Measurements from ENCODE around the gene POLR1G.
"Not testable (repeated sequence)": the region's sequence is repeated elsewhere in the genome, so short reads cannot be mapped to it uniquely, and the experiment has no call there.

The POLR1G gene

DNA sequence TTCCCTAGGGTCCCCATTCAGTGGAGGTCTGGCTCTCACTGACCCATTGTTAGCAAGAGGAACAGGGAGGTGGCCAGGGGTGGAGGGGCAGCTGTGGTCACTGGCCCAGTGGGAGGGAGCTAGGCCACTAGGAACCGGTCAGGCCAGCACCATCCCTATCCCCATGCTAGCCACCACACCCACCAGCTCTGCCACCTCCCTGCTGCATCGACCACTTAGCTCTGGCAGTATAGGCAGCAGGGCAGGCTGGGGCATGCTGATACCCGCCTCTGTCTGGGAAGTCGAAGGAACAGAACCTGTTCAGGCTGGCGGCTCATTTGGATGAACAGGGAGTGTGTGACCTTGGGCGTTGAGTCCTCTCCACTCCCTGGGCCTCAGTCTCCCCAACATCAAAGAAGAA, 6.3 kb upstream of the POLR1G start:
- DNase-seq (ENCODE audit: low read depth in 2 of 2), result no peak

DNA sequence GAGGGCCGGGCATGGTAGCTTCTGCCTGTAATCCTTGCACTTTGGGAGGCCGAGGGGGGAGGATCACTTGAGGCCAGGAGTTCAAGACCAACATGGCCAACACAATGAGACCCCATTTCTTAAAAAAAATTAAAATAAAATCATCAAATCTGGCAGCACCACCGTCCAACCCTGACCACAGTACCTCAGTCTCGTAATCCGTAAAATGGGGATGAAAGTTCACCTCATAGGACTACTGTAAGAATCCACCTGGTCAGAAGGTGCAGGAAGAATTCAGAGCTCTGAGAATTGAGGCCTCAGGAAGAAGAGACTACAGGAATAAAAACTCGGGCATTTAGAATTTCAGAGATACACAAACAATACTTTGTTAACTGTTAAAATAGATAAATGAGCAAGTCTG, 4.6 kb upstream of the POLR1G start:
- DNase-seq (ENCODE audit: low read depth in 2 of 2), result no peak

DNA sequence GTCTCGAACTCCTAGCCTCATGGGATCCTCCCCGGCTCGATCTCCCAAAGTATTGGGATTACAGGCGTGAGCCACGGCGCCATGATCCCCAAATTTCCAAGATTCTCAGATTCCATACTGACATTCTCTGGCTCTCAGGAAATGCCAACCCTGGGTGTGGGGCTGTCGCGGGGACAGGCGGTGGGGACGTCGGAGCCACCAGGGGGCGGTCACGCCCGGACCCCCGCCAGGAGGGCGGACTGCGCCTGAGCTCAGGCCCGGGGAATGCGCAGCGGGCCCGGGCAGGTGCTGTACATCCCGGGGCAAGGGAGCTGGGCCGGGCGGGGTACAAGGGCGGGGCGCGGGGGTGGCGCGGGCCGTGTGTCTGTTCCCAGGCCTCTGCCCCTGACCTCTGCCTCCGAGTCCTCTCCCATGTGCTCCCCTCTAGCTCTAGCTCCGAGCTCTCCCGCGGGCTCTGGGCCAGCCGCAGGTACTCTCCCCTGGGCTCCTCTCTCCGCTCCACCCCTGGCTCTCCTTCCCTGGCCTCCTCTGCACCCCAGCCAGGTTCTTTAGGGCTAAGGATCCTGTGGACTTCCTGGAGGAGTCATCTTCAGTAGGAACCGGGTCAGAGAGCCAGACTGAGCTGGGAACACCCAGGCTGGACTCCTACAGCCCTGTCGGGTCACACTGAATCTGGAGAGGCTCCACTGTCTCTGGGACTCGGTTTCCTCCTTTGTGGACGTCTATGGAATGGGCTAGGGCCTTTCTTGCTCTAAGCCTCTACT, 4.0 kb upstream of the POLR1G start:
- no peak for DNase-seq (ENCODE audit: low read depth in 2 of 2)

DNA sequence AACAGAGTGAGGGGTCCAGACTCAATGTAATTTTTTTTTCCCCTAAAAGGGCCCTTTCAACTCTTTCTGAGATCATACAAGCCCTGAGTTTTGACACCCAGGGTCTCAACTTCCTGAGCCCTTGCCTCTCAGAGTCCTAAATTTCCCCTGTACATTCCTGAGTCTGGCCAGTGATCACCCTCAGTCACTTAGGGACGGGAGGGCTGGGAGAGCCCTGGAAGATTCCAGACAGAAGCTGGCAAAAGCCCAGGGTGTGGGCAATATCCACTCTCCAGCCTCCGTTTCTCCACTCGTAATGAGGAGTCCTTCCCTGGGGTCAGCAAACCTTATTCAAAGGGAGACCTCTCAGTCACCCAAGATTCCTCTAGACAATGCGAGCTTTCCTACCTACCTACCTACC, 3.2 kb upstream of the POLR1G start:
- no peak for DNase-seq (ENCODE audit: low read depth in 2 of 2)

DNA sequence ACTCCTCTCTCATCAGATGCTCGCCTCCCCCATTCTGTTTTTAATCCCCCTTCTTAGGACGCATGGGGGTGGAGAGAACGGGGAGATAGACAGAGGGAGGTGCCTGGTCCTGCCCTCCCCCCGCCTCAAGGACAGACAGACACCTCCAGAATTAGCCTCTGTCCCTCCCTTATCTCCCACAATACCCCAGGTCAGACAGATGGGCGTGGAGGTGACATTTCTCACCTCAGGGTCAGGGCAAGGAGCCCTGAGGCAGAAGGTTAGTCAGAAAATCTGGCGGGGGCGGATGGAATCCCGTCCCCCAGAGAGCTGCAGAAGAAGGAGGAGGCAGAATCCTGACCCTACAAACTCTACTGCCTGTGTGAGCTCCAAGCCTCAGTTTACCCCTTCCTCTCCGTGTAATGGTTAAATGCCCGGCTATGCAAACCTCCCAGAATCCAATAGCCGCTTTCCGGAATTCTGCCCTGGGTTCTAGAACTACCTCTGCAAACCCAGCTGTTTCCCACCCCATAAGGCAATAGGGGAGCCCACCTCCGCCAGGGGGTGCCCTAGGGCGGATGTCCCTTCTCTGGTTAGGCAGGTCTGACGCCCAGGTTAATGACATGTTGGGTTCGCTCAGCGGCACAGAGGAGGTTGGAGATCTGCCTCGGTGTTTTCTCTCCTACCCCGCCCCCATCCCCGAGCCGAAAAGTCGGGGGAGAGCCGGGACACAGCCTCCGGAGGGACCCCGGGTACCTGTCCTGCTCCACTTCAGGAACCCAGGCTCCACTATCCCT, 2.5 kb upstream of the POLR1G start:
- DNase-seq (ENCODE audit: low read depth in 2 of 2), result no peak

DNA sequence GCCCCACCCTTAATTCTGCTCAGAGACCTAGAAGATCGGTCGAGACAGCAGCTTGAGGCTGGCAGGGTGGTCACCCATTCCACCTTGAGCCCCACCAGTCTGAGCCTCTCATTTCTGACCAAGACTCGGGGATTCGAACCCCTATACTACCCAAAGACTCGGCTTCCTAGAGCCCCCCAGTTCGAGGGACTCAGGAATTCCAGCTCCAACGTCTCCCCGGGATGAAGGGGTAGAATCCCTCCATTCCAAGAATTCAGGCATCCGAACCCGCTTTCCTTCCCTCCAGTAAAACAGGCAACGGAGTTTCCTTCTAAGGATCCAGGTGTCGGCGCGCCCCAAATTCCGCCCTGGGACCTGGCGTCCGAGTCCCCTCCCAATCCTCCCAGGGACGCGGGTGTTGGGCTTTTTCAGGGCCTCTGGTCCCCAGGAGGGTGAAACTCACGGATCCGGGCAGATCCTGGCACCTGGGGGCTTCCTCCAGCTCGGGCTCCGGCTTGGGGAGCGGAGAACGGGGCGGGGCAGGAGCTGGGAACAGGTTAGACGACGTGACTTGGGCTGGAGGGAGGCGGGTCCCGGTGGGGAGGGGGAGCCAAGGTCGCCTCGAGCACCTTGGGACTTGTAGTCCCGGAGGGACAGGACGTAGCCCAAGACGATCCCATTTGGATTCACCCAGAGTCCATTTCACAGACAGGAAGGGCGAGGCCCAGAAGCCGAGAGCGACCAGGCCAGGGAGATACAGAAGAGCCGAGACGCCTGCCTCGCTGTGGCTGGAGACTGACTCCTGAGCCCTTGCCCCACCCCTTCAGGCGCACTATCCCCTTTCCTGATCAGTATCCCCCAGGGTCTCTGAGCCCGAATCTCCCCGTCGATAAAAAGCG, 1.6 kb upstream of the POLR1G start, which contains the start of gene PPP1R13L:
Gene PPP1R13L, minus strand, starts transcription at position 513 of the 878 bp plus-strand sequence. CDS start 6,751 bp downstream, outside the sequence.
- DNase-seq (ENCODE audit: low read depth in 2 of 2), result no peak

DNA sequence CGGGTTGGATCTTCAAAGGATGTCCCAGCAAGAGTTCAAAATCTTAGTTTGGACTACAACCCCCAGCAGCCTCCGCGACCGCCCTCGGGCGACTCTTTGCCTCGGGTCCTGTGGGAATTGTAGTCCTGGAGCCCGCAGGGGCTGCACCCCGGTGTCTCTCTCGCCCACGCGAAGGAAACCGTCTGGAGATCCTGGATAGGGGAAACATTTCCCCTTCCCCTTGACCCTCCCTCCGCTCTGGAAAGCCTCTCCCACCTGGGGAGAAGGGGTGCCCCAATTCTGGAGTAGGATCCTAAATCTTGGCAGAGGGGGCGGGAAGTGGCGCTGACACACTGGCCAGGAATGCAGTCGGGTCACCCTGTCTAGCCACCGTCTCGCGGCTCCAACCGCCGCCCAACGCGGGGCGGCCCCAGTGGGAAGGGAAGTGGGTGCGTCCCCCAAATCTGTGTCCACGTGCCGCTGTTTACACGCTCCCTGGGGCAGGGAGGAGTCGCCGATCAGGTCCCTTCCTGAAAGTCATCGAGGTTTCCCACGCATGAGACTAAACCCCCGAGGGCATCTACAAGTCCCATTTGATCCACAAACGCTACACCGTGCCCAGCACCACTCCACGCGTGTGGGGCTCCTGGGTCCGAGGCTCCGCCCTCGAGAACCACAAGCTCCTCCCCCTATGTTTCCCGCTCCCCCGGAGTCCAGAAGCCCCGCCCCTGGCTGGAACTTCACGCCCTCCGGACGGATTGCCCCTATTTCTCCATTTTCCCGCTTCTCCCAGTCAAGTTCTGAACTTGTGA, 814 bp upstream of the POLR1G start:
- peak; percentile 60 to 67 for DNase-seq (ENCODE audit: low read depth in 2 of 2)

DNA sequence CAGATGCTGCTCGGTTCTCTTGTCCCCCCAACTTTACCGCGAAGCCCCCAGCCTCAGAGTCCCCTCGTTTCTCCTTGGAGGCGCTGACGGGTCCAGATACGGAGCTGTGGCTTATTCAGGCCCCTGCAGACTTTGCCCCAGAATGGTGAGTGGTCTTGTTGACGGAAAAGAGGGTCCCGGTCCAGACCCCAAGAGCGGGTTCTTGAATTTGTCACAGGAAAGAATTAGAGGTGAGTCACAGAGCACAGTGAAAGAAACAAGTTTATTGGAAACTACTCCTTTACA, 589 bp downstream of the POLR1G start:
- no peak for DNase-seq (ENCODE audit: low read depth in 2 of 2)

DNA sequence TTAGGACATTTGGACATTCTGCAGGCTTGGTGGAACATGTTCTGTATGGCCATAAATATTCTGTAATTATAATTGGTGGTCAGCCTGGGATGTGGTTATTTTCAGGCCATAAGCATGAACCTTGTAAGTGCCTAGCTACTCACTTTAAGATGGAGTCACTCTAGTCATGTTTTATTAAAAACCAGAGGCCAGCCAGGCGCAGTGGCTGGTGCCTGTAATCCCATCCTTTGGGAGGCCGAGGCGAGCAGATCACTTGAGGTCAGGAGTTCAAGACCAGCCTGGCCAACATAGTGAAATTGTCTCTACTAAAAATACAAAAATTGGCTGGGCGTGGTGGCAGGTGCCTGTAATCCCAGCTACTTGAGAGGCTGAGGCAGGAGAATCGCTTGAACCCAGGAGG, 1.1 kb downstream of the POLR1G start:
- DNase-seq (ENCODE audit: low read depth in 2 of 2), result not testable (repeated sequence)

DNA sequence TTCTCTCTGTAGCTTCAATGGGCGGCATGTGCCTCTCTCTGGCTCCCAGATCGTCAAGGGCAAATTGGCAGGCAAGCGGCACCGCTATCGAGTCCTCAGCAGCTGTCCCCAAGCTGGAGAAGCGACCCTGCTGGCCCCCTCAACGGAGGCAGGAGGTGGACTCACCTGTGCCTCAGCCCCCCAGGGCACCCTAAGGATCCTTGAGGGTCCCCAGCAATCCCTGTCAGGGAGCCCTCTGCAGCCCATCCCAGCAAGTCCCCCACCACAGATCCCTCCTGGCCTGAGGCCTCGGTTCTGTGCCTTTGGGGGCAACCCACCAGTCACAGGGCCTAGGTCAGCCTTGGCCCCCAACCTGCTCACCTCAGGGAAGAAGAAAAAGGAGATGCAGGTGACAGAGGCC, 1.7 kb downstream of the POLR1G start:
- DNase-seq (ENCODE audit: low read depth in 2 of 2), result no peak

DNA sequence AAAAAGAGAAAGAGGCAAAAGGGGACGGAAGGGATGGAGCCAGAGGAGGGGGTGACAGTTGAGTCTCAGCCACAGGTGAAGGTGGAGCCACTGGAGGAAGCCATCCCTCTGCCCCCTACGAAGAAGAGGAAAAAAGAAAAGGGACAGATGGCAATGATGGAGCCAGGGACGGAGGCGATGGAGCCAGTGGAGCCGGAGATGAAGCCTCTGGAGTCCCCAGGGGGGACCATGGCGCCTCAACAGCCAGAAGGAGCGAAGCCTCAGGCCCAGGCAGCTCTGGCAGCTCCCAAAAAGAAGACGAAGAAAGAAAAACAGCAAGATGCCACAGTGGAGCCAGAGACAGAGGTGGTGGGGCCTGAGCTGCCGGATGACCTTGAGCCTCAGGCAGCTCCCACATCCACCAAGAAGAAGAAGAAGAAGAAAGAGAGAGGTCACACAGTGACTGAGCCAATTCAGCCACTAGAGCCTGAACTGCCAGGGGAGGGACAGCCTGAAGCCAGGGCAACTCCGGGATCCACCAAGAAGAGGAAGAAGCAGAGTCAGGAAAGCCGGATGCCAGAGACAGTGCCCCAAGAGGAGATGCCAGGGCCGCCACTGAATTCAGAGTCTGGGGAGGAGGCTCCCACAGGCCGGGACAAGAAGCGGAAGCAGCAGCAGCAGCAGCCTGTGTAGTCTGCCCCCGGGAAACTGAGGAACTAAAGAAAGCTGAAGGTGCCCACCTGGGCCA, 2.5 kb downstream of the POLR1G start:
- no peak for DNase-seq (ENCODE audit: low read depth in 2 of 2)

DNA sequence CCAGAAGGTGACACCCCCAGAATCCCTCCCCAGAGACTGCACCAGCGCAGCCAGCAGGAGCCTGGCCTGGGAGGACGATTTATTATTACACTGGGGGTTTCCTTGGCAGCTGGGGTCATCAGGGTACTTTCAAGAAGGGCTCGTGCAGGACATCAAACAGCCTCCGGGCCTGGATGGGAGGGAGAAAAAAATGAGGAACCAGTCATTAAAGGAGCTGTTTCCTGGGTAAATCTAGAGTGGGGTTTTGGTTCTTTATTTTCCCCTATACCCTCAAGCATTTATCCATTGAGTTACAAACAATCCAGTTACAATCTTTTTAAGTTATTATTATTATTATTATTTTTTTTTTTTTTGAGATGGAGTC, 3.1 kb downstream of the POLR1G start:
- DNase-seq (ENCODE audit: low read depth in 2 of 2), result no peak

DNA sequence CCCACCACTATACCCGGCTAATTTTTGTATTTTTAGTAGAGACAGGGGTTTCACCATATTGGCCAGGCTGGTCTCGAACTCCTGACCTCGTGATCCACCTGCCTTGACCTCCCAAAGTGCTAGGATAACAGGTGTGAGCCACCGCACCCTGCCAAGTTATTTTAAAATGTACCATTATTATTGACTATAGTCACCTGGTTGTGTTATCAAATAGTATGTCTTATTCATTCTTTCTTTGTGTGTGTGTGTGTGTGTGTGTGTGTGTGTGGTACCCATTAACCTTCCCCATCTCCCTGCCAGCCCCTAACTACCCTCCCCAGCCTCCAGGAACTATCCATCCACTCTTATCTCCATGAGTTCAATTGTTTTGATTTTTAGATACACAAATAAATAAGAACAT, 3.9 kb downstream of the POLR1G start:
- not testable (repeated sequence) for DNase-seq (ENCODE audit: low read depth in 2 of 2)

DNA sequence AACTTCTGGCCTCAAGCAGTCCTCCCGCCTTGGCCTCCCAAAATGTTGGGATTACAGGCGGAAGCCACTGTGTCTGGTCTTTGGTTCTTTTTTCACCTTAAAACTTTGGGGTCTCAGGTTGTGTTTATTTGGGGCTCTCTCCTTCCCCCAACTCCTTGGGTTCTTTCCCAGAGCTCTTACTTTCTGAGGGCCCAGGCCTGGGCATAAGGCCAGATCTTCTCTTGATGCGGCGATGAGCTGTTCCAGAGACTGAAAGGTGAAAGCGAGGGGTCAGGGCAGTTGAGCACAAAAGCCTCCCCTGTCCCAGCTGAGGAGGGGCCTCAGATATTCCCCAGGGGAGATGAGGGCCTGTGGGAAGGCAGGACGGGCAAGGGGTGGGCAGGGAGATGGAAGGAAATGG, 7.1 kb downstream of the POLR1G start:
- DNase-seq (ENCODE audit: low read depth in 2 of 2), result no peak

DNA sequence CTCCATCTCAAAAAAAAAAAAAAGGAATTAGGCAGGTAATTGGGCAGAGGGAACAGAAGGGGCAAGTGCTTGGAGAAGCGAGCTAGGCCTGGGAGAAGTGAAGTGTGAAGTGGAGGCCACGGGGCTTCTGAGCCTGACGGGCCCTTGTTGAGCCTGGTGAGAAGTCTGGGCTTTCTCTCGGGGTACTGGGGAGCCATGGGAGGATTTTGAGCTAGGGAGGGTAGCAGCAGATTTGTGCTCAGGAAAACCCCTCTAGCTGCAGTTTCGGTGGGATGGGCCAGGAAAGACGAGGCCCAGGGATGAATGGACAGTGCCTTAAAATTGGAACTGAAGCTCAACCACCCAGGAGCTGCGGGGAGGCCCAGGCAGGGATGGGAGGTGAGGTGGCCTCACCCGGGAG, 8.0 kb downstream of the POLR1G start:
- DNase-seq (ENCODE audit: low read depth in 2 of 2), result no peak

DNA sequence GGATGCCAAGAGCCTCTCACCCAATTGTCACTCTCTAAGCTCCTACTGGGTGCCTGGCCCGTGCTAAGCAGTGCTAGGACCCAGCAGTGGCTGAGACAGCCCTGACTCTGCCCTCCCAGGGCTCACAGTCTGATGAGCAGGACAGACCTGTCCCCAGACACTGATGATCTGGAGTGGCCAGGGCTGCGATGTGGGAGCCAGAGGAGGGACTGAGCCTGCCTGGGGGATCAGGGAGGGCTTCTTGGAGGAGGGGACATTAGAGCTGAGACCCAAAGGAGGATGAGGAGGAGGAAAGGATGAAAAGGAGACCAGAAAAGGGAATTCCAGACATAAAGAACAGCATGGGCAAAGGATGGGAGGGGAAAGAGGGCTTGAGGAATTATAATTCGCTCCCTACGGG, 10.7 kb downstream of the POLR1G start:
- no peak for DNase-seq (ENCODE audit: low read depth in 2 of 2)

DNA sequence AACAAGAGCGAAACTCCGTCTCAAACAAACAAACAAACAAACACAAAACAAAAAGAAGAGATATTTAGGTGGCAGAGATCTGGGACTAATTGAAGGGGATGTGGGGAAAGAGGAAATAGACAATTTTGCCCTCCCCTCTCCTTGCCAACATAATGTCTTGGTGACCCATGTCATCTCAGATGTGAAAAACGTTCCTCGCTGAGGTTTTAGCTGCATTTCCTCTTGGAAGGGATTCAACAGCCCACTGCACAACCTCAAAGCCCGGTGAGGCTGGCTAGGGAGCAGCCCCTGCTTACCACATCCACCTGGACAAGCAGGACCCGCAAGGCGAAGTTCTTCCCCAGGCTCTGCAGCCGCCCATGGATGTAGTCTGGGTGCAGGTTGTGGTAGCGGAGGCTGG, 12.4 kb downstream of the POLR1G start:
- DNase-seq (ENCODE audit: low read depth in 2 of 2), result no peak

DNA sequence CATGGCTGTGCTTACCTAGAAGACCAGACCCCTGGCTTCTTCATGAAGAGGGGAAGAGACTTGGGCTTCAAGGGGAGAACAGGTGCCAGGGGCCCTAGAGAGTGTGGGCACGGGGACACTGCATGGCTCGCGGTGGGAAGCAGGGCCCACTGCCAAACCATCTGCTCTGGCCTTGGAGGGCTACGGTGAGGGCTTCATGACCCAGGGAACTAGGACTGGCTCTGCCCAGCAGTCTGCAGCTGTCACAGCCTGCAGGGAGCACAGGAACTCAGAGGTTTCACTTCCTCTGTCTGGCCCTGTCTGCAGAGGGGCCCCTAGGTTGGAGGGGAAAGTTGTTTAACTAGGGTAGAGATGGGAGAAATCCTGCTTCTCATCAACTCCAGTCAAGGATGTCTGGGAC, 13.0 kb downstream of the POLR1G start:
- no peak for DNase-seq (ENCODE audit: low read depth in 2 of 2)

DNA sequence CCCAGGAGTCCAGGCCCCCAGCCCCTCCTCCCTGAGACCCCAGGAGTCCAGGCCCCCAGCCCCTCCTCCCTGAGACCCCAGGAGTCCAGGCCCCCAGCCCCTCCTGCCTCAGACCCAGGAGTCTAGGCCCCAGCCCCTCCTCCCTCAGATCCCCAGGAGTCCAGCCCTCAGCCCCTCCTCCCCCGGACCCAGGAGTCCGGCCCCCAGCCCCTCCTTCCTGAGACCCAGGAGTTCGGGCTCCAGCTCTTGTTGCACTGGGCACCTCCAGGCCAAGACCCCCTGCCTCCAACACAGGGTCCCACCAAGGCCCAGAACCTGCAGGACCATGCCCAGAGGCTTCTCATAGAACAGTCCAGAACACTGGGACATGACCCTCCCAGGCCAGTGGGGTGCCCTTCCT, 13.5 kb downstream of the POLR1G start:
- DNase-seq (ENCODE audit: low read depth in 2 of 2), result no peak

DNA sequence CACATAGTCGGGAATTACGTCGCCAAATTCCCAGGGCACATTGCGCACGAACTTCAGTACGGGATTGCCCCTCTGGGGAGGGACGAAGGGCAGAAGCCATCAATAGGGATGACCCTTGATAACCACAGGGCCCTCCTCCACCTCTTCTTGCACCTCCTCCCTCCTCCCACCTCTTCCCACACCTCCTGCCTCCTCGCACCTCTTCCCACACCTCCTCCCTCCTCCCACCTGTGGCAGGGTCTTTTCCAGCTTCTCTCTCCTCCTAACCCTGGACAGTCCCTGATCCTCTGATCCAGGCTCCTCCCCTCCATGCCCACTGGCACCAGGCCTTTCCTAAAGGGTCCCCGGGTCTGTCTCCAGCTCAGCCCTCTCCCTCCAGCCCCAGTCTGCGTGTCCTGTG, 13.9 kb downstream of the POLR1G start:
- no peak for DNase-seq (ENCODE audit: low read depth in 2 of 2)

DNA sequence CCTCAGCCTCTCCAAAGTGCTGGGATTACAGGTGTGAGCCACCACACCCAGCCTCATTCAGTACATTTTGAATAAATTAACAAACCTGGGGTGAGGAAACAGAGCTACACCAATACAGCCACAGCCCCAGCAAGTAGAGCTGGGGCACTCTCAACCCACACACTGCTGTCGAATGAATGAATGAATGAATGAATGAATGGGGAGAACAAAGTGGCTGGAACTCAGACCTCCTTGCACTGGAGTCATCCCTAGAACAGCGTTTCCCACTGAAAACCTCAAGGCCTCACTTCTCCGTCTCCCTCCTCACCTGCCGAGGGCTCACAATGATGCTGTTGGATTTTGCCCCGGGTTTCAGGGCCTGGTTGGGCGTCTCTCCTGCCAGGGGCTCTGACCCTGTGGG, 14.4 kb downstream of the POLR1G start:
- no peak for DNase-seq (ENCODE audit: low read depth in 2 of 2)
